Esophagus muscularis mucosa (tissue), 4 donors: ENCODE measurements around the gene TRIM52. TPM values are rescaled to one million over a fixed set of nuclear protein-coding genes. Genes with fewer than 3 reads are reported as not detected.

Experiments used
- DNase-seq: peaks from one replicate; pipeline ENCODE4 v3.0.0-alpha.2; 2017; ENCODE audit errors: extremely low spot score
- H3K27ac ChIP-seq, 4 donors: fragments of 200-600 bp; sonication (generic); replicated peaks in 1 of 4; 1 replicate in 3 of 4; 2 replicates in 1 of 4; pipeline ENCODE4 v1.5.1; 2016 to 2019; ENCODE audit warnings: mild to moderate bottlenecking in 1 of 4
- H3K27me3 ChIP-seq, 4 donors: fragments of 200-600 bp; sonication (generic); one replicate each; pipeline versions ENCODE4 v1.5.1 to v1.6.0; 2016 to 2019
- H3K36me3 ChIP-seq, 4 donors: fragments of 200-600 bp; sonication (generic); one replicate each; pipeline ENCODE4 v1.5.1; 2016 to 2019
- H3K4me1 ChIP-seq, 4 donors: fragments of 200-600 bp; sonication (generic); one replicate each; pipeline ENCODE4 v1.5.1; 2016 to 2019
- H3K4me3 ChIP-seq, 4 donors: fragments of 200-600 bp; sonication (generic); 1 replicate in 2 of 4; 2 replicates in 2 of 4; pipeline ENCODE4 v1.5.1; 2016 to 2019; ENCODE audit warnings: mild to moderate bottlenecking in 4 of 4, moderate library complexity in 1 of 4
- H3K9me3 ChIP-seq, 4 donors: fragments of 200-600 bp; sonication (generic); 1 replicate in 3 of 4; 2 replicates in 1 of 4; pipeline ENCODE4 v1.5.1; 2016 to 2019
- EP300 ChIP-seq: sonication (generic); formaldehyde crosslinking; IDR thresholded peaks from one replicate; pipeline ENCODE4 v1.6.1; 2017; ENCODE audit warnings: antibody characterized with exemption
- POLR2A ChIP-seq: fragments of 450-650 bp; IDR thresholded peaks from one replicate; pipeline ENCODE4 v1.6.1; 2017; ENCODE audit warnings: antibody characterized with exemption, moderate library complexity, mild to moderate bottlenecking, low read depth
- POLR2AphosphoS5 ChIP-seq, 2 donors: sonication (generic); formaldehyde crosslinking; IDR thresholded peaks; one replicate each; pipeline ENCODE4 v1.6.1; 2017; ENCODE audit warnings: antibody characterized with exemption in 2 of 2
- WGBS: methylation state at CpG from one replicate; pipeline ENCODE4 v1.1.5; 2018; 5-methylcytosine and 5-hydroxymethylcytosine counted together
- intact Hi-C: fragments of 100-400 bp; cut with DNase I; formaldehyde crosslinking; loops from one replicate; pipeline ENCODE4 v1.15.1; 2023
- total RNA-seq, 4 donors: library from RNA; depleted of rRNA; stranded (reverse); fragments of >200 nt; gene quantifications; one replicate each; pipeline versions ENCODE4 v1.1.0 to v1.2.1, GENCODE V29; 2016
- TF ChIP-seq, protein P1 (sequence below), 3 experiments: fragments of 200-600 bp in 2 of 3; fragments of 450-650 bp in 1 of 3; sonication (generic) in 2 of 3; IDR thresholded peaks; one replicate each; pipeline ENCODE4 v1.5.1; 2017 to 2019; ENCODE audit warnings: antibody characterized with exemption in 3 of 3, mild to moderate bottlenecking in 2 of 3, moderate library complexity in 1 of 3

TRIM52 gene
- total RNA-seq, 4 donors from 2014 or later = 10.3 to 21.9 (median 18.4) TPM

DNA sequence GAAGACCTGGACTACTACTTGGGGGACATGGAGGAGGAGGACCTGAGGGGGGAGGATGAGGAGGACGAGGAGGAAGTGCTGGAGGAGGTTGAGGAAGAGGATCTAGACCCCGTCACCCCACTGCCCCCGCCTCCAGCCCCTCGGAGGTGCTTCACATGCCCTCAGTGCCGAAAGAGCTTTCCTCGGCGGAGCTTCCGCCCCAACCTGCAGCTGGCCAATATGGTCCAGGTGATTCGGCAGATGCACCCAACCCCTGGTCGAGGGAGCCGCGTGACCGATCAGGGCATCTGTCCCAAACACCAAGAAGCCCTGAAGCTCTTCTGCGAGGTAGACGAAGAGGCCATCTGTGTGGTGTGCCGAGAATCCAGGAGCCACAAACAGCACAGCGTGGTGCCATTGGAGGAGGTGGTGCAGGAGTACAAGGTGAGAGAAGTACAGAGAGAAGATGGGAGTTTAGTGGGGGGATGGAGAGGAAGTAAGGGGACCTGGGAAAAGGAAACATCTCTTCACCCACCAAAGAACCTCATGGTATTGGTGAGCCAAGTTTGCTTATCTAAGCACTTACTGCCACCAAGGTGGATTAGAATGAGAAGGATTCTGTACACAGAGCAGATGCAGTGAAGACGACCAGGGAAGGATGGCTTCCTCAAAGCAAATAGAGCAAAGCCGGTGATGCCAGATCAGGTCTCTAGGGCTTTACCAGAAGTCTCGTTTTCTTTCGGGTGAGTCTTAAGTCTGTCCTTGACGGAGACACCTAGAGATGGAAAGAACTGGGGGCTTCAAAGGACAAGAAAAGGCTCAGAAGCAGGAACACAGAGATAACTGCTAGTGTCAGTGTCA, 36.3 kb downstream of the TRIM52 start:
- Histone ChIP-seq H3K27ac (peak overlapping the region in 3 of 4 donors; percentile 92 to 95 (median 93)), H3K4me3 (peak overlapping the region; percentile 72 to 83 (median 74)), H3K27me3 (no peaks in the 10 kb centered on the region), H3K9me3 (no peaks in the 10 kb centered on the region), H3K4me1 (peaks cover 11 to 34% (median 30%) of the 10 kb centered on the region in 4 donors), H3K36me3 (peaks cover 7 to 16% (median 14%) of the 10 kb centered on the region in 4 donors)
- 72% methylated on average over 22 of the region's 22 CpGs for whole genome bisulfite sequencing
- intact Hi-C loops = loop anchor here (2.0 to 5.0 kb wide), 2 partner anchors 18 to 38 kb away; partner anchors contain the start of genes RACK1 and TRIM52
- no peak for DNase-seq
- TF ChIP-seq POLR2AphosphoS5 (IDR thresholded peaks at IDR 0.05) (no peak), EP300 (no peak), POLR2A (no peak)
- TF ChIP-seq, protein P1, sequence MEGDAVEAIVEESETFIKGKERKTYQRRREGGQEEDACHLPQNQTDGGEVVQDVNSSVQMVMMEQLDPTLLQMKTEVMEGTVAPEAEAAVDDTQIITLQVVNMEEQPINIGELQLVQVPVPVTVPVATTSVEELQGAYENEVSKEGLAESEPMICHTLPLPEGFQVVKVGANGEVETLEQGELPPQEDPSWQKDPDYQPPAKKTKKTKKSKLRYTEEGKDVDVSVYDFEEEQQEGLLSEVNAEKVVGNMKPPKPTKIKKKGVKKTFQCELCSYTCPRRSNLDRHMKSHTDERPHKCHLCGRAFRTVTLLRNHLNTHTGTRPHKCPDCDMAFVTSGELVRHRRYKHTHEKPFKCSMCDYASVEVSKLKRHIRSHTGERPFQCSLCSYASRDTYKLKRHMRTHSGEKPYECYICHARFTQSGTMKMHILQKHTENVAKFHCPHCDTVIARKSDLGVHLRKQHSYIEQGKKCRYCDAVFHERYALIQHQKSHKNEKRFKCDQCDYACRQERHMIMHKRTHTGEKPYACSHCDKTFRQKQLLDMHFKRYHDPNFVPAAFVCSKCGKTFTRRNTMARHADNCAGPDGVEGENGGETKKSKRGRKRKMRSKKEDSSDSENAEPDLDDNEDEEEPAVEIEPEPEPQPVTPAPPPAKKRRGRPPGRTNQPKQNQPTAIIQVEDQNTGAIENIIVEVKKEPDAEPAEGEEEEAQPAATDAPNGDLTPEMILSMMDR (IDR thresholded peaks at IDR 0.05) = no peak

GRCh38 chr5:181223729-181224389, 37.1 kb downstream of the TRIM52 start:
- DNase-seq = no peak
- TF ChIP-seq, protein P1 (IDR thresholded peaks at IDR 0.05) = no peak
- TF ChIP-seq POLR2AphosphoS5 (IDR thresholded peaks at IDR 0.05) = no peak
- no peak for TF ChIP-seq POLR2A
- TF ChIP-seq EP300 = no peak
- Histone ChIP-seq H3K9me3 (no peaks in the 10 kb centered on the region), H3K27me3 (no peaks in the 10 kb centered on the region), H3K4me1 (peaks cover 11 to 34% (median 30%) of the 10 kb centered on the region in 4 donors), H3K36me3 (peaks cover 7 to 12% (median 11%) of the 10 kb centered on the region in 4 donors), H3K4me3 (peak overlapping the region; percentile 72 to 83 (median 74)), H3K27ac (peak overlapping the region; percentile 92 to 95 (median 94))
- WGBS = 2% methylated on average over 17 of the region's 31 CpGs
- intact Hi-C loops = loop anchor here (1.0 to 5.0 kb wide), 3 partner anchors 19 to 38 kb away; partner anchors contain the start of genes RACK1 and TRIM52

DNA sequence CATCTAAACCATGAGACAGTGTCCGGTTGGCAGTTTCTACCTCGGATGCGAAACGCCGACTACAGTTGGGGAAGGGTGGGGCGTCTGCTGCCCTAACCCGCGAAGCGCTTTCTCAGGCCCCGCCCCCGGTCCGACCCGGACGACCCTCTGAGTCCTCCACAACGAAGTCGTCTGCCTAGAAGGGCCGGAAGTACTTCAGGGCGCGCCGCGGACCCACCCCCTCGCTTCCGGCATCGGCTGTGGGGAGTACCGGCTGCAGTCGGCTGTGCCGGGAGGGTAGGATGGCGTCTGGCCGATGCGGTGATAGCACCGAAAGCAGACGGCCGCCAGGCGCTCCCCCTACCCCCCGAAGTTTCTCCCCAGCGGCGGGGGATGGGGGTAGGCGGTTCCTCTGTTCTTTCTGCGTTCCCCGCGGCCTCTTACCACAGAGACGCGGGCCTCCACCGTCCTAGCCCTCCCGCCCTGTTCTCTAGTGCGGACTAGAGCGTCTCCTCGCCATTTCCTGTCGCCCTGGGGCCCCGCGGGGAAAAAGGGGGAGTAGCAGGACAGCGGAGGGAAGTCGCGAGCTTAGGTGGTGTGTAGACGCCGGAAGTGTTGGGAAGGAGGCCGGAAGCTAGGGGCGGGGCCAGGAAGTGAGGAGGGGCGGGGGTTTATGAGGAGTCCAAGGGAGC, 37.8 kb downstream of the TRIM52 start, which contains the start of gene TRIM41:
TSS of gene TRIM41 (plus strand) at position 224 of the 671 bp plus-strand sequence. CDS start 719 bp downstream, outside the sequence.
- peak; percentile 89 to 98 for TF ChIP-seq POLR2AphosphoS5 (IDR thresholded peaks at IDR 0.05)
- peak; percentile 95 for TF ChIP-seq POLR2A
- TF ChIP-seq, protein P1 (IDR thresholded peaks at IDR 0.05) = peak in 1 of 3 experiments; percentile 35
- TF ChIP-seq EP300 = no peak
- intact Hi-C loops = loop anchor here (1.0 to 5.0 kb wide), 2 partner anchors 24 to 39 kb away; partner anchors contain the start of gene TRIM52
- WGBS = under 1% methylated on average over 20 of the region's 59 CpGs
- H3K9me3 ChIP-seq = no peaks in the 10 kb centered on the region
- peaks cover 15 to 40% (median 36%) of the 10 kb centered on the region in 4 donors for H3K4me1 ChIP-seq
- peak; percentile 99 for DNase-seq
- H3K27me3 ChIP-seq = no peaks in the 10 kb centered on the region
- peak within 1 kb of the TSS; percentile 72 to 83 (median 74) for H3K4me3 ChIP-seq
- peak within 1 kb of the TSS; percentile 92 to 95 (median 94) for H3K27ac ChIP-seq
- H3K36me3 ChIP-seq = peaks cover 7 to 12% (median 11%) of the 10 kb centered on the region in 4 donors

GRCh38 chr5:181222630-181223057, 38.3 kb downstream of the TRIM52 start:
- H3K27ac ChIP-seq = peak overlapping the region; percentile 92 to 95 (median 94)
- WGBS = 0% methylated on average over 7 of the region's 18 CpGs
- H3K27me3 ChIP-seq = no peaks in the 10 kb centered on the region
- DNase-seq = no peak
- intact Hi-C loops = loop anchor here (1.0 to 5.0 kb wide), 3 partner anchors 25 to 40 kb away; partner anchors contain the start of gene TRIM52
- H3K4me3 ChIP-seq = peak overlapping the region; percentile 72 to 83 (median 74)
- H3K36me3 ChIP-seq = peaks cover 7 to 9% (median 9%) of the 10 kb centered on the region in 4 donors
- TF ChIP-seq EP300 = no peak
- TF ChIP-seq, protein P1 (IDR thresholded peaks at IDR 0.05) = peak in 1 of 3 experiments; percentile 7
- TF ChIP-seq POLR2AphosphoS5 (IDR thresholded peaks at IDR 0.05) = no peak
- no peak for TF ChIP-seq POLR2A
- H3K9me3 ChIP-seq = no peaks in the 10 kb centered on the region
- H3K4me1 ChIP-seq = peaks cover 20 to 44% (median 40%) of the 10 kb centered on the region in 4 donors
